HepG2 (cell line): ENCODE measurements around the gene ANLN. TPM values are rescaled to one million over a fixed set of nuclear protein-coding genes. Genes with fewer than 3 reads are reported as not detected.

Experiments
- ATRX ChIP-seq: sonication (generic); formaldehyde crosslinking; IDR thresholded peaks from 2 replicates; pipeline ENCODE4 v1.4.0; 2020; ENCODE audit warnings: missing genetic modification reagents, borderline replicate concordance
- GABPA ChIP-seq, 2 experiments: IDR thresholded peaks; 2 replicates each; pipeline ENCODE4 v1.6.1; 2011 to 2016; ENCODE audit warnings: low read depth in 2 of 2, low read length in 1 of 2, missing biosample characterization in 1 of 2, missing genetic modification characterization in 1 of 2
- NCOR1 ChIP-seq: fragments of 200-600 bp; sonication (generic); IDR thresholded peaks from 2 replicates; pipeline ENCODE4 v1.7.0; 2017; ENCODE audit warnings: antibody characterized with exemption, low read length, borderline replicate concordance
- NPAS2 ChIP-seq: sonication (generic); formaldehyde crosslinking; IDR thresholded peaks from 2 replicates; pipeline ENCODE4 v1.8.0; 2022; ENCODE audit warnings: mild to moderate bottlenecking, missing genetic modification reagents, borderline replicate concordance
- REL ChIP-seq: sonication (generic); formaldehyde crosslinking; conservative IDR thresholded peaks from 2 replicates; pipeline ENCODE4 v1.8.0; 2022; ENCODE audit warnings: mild to moderate bottlenecking, missing genetic modification reagents, moderate library complexity
- SMAD3 ChIP-seq: sonication (generic); formaldehyde crosslinking; IDR thresholded peaks from 2 replicates; pipeline ENCODE4 v1.4.0; 2020; ENCODE audit warnings: missing genetic modification reagents
- SP4 ChIP-seq: sonication (generic); formaldehyde crosslinking; IDR thresholded peaks from 2 replicates; pipeline ENCODE4 v1.8.1; 2023; ENCODE audit warnings: mild to moderate bottlenecking, missing genetic modification reagents
- SYNCRIP ChIP-seq: fragments of 200-400 bp; formaldehyde crosslinking; IDR thresholded peaks from 2 replicates; pipeline ENCODE4 v1.6.1; 2018; ENCODE audit warnings: mild to moderate bottlenecking, low read depth, low read length; ENCODE audit not compliant: insufficient read depth
- TAF15 ChIP-seq: fragments of 200-400 bp; formaldehyde crosslinking; IDR thresholded peaks from one replicate; pipeline ENCODE4 v1.6.1; 2018; ENCODE audit warnings: mild to moderate bottlenecking, low read depth, low read length; ENCODE audit not compliant: poor library complexity, severe bottlenecking
- WIZ ChIP-seq: sonication (generic); formaldehyde crosslinking; IDR thresholded peaks from 2 replicates; pipeline ENCODE4 v1.5.1; 2020; ENCODE audit warnings: mild to moderate bottlenecking, missing genetic modification reagents
- ZNF256 ChIP-seq: sonication (generic); formaldehyde crosslinking; conservative IDR thresholded peaks from 2 replicates; pipeline ENCODE4 v1.4.0; 2020; ENCODE audit warnings: missing genetic modification reagents
- ZNF337 ChIP-seq: sonication (generic); formaldehyde crosslinking; IDR thresholded peaks from 2 replicates; pipeline ENCODE4 v1.5.1; 2020; ENCODE audit warnings: missing genetic modification reagents, low read depth, mild to moderate bottlenecking, borderline replicate concordance
- ZNF652 ChIP-seq: IDR thresholded peaks from 2 replicates; pipeline ENCODE4 v1.6.1; 2016; ENCODE audit warnings: low read depth, borderline replicate concordance
- polyA plus RNA-seq, 8 experiments: library from polyadenylated mRNA; depleted of rRNA in 3 of 8; stranded (reverse) in 7 of 8; unstranded in 1 of 8; fragments of >200 nt; fragmentation: Illumina TruSeq in 4 of 8; extraction: Trizol in 4 of 8; gene quantifications; 2 replicates each; pipeline versions ENCODE4 v1.2.1 to v1.2.3, GENCODE V29; 2011 to 2016; ENCODE audit warnings: low read depth in 4 of 8, missing spikeins in 1 of 8, mixed read lengths in 1 of 8; ENCODE audit not compliant: insufficient read depth in 1 of 8
- total RNA-seq, 5 experiments: library from RNA; depleted of rRNA; stranded (reverse); fragments of >200 nt; fragmentation: Illumina TruSeq; extraction: Trizol; gene quantifications; 2 replicates each; pipeline ENCODE4 v1.2.3, GENCODE V29; 2016; ENCODE audit warnings: low read depth in 1 of 5
- TF ChIP-seq, protein P1 (sequence below): sonication (generic); formaldehyde crosslinking; IDR thresholded peaks from 2 replicates; pipeline ENCODE4 v1.4.0; 2020; ENCODE audit warnings: missing genetic modification reagents, mild to moderate bottlenecking, borderline replicate concordance
- TF ChIP-seq, protein P2 (sequence below): sonication (generic); formaldehyde crosslinking; IDR thresholded peaks from 2 replicates; pipeline ENCODE4 v1.9.0; 2021; ENCODE audit warnings: missing genetic modification reagents, borderline replicate concordance
- TF ChIP-seq, protein P3 (sequence below), 2 experiments: IDR thresholded peaks; 2 replicates each; pipeline ENCODE4 v1.6.1; 2011 to 2012; ENCODE audit warnings: low read length in 2 of 2, borderline replicate concordance in 1 of 2, low read depth in 1 of 2, mild to moderate bottlenecking in 1 of 2, moderate library complexity in 1 of 2
- TF ChIP-seq, protein P4 (sequence below): IDR thresholded peaks from 2 replicates; pipeline ENCODE4 v1.6.1; 2018; ENCODE audit warnings: missing genetic modification reagents

ANLN gene
- total and polyA plus RNA-seq, 2 of the 13 experiments (the other 11 are each of a cell fraction or from before 2014, with no cell fraction given): 20.0 to 72.0 TPM

DNA sequence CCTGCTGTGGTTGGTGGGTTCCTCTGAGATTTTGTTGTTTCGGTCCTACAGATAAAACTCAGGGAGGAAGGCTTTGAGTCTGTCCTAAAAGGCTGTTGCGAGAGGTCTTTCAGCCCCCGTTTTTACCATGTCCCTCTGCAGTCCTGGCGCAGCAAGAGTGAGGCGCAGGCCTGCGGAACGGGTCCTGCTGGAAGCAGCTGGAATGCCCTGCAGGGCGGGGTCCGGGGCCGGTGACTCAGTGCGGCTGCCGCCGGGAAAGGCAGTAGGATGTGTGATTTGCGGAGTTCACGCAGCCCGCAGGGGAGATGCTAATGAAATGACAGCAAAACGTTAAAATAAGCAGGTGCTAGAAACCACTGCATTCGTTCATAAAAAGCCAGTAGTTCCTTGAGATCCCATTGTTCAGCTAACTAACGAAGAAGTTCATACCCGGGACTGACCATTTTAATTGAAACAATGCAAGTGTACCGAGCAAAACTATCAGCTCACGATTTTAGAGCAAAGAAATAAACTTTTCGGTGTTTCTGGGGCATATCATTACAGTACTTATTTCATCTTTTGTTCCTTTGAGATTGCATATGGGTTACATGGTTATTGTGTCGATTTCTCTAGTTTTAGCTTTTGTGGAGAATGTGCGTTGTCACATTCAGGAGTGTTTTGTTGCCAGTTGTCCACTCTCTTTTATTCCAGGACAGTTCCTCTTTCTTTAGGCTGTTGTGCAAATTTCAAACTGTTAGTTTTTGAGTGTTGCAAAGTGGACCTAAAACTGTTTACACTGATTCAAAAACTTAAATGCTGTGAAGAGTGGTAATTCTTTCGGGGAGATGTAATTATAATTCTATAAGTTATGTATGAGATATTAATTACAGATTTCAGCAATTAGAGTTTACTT, 783 bp downstream of the ANLN start (continued):
- TF ChIP-seq NPAS2 (CRISPR knock-in tag) (no peak), REL (CRISPR knock-in tag) (no peak), SYNCRIP (no peak), NCOR1 (no peak), SMAD3 (CRISPR knock-in tag) (no peak), ZNF256 (CRISPR knock-in tag) (no peak; the same call in 1 of the 2 replicates), SP4 (CRISPR knock-in tag) (no peak), WIZ (CRISPR knock-in tag) (no peak), GABPA (IDR thresholded peaks at IDR 0.05; ENCODE audit: low read depth, low read length) (no peak), GABPA (CRISPR knock-in tag; IDR thresholded peaks at IDR 0.05; ENCODE audit: low read depth) (no peak), ATRX (CRISPR knock-in tag) (no peak), ZNF337 (CRISPR knock-in tag) (no peak), TAF15 (no peak), ZNF652 (CRISPR knock-in tag) (no peak)
- TF ChIP-seq, protein P1, sequence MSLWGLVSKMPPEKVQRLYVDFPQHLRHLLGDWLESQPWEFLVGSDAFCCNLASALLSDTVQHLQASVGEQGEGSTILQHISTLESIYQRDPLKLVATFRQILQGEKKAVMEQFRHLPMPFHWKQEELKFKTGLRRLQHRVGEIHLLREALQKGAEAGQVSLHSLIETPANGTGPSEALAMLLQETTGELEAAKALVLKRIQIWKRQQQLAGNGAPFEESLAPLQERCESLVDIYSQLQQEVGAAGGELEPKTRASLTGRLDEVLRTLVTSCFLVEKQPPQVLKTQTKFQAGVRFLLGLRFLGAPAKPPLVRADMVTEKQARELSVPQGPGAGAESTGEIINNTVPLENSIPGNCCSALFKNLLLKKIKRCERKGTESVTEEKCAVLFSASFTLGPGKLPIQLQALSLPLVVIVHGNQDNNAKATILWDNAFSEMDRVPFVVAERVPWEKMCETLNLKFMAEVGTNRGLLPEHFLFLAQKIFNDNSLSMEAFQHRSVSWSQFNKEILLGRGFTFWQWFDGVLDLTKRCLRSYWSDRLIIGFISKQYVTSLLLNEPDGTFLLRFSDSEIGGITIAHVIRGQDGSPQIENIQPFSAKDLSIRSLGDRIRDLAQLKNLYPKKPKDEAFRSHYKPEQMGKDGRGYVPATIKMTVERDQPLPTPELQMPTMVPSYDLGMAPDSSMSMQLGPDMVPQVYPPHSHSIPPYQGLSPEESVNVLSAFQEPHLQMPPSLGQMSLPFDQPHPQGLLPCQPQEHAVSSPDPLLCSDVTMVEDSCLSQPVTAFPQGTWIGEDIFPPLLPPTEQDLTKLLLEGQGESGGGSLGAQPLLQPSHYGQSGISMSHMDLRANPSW (CRISPR knock-in tag): no peak
- TF ChIP-seq, protein P2, sequence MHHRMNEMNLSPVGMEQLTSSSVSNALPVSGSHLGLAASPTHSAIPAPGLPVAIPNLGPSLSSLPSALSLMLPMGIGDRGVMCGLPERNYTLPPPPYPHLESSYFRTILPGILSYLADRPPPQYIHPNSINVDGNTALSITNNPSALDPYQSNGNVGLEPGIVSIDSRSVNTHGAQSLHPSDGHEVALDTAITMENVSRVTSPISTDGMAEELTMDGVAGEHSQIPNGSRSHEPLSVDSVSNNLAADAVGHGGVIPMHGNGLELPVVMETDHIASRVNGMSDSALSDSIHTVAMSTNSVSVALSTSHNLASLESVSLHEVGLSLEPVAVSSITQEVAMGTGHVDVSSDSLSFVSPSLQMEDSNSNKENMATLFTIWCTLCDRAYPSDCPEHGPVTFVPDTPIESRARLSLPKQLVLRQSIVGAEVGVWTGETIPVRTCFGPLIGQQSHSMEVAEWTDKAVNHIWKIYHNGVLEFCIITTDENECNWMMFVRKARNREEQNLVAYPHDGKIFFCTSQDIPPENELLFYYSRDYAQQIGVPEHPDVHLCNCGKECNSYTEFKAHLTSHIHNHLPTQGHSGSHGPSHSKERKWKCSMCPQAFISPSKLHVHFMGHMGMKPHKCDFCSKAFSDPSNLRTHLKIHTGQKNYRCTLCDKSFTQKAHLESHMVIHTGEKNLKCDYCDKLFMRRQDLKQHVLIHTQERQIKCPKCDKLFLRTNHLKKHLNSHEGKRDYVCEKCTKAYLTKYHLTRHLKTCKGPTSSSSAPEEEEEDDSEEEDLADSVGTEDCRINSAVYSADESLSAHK (CRISPR knock-in tag): no peak
- TF ChIP-seq, protein P3, sequence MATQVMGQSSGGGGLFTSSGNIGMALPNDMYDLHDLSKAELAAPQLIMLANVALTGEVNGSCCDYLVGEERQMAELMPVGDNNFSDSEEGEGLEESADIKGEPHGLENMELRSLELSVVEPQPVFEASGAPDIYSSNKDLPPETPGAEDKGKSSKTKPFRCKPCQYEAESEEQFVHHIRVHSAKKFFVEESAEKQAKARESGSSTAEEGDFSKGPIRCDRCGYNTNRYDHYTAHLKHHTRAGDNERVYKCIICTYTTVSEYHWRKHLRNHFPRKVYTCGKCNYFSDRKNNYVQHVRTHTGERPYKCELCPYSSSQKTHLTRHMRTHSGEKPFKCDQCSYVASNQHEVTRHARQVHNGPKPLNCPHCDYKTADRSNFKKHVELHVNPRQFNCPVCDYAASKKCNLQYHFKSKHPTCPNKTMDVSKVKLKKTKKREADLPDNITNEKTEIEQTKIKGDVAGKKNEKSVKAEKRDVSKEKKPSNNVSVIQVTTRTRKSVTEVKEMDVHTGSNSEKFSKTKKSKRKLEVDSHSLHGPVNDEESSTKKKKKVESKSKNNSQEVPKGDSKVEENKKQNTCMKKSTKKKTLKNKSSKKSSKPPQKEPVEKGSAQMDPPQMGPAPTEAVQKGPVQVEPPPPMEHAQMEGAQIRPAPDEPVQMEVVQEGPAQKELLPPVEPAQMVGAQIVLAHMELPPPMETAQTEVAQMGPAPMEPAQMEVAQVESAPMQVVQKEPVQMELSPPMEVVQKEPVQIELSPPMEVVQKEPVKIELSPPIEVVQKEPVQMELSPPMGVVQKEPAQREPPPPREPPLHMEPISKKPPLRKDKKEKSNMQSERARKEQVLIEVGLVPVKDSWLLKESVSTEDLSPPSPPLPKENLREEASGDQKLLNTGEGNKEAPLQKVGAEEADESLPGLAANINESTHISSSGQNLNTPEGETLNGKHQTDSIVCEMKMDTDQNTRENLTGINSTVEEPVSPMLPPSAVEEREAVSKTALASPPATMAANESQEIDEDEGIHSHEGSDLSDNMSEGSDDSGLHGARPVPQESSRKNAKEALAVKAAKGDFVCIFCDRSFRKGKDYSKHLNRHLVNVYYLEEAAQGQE (IDR thresholded peaks at IDR 0.05; ENCODE audit: borderline replicate concordance in 1 of 2, low read depth in 1 of 2, low read length in 2 of 2): no peak
- TF ChIP-seq, protein P4, sequence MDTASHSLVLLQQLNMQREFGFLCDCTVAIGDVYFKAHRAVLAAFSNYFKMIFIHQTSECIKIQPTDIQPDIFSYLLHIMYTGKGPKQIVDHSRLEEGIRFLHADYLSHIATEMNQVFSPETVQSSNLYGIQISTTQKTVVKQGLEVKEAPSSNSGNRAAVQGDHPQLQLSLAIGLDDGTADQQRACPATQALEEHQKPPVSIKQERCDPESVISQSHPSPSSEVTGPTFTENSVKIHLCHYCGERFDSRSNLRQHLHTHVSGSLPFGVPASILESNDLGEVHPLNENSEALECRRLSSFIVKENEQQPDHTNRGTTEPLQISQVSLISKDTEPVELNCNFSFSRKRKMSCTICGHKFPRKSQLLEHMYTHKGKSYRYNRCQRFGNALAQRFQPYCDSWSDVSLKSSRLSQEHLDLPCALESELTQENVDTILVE: no peak
